Measurements from ENCODE around the gene TMEM244.
"Not testable (repeated sequence)": the region's sequence is repeated elsewhere in the genome, so short reads cannot be mapped to it uniquely, and the experiment has no call there.

The TMEM244 gene

DNA sequence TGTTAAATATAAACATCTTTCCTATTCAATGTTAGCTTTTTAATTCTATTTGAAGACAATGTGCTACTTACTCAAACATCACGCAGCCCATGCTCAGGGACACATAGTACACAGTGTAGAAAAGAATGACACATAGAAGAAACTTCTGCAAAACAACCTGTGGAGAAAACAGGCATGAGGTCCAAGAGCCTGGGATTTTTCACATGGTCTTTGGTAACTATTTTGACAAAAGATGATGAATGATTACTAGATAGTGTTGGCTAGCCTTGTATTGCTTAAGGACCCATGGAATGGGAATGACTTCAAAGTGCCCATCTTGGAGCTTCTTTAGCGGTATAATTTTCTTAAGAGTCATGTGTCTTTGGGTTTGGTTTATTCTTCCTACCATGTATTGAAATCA lies 15.4 kb downstream of the TMEM244 start:
- H3K27ac ChIP-seq (ENCODE audit: low read length): no peak overlapping the region
- H3K36me3 ChIP-seq (ENCODE audit: control insufficient read depth in 2 of 2, insufficient read depth in 2 of 2, low read length in 2 of 2): no peaks in the 10 kb centered on the region
- no peaks in the 10 kb centered on the region for H3K4me1 ChIP-seq (ENCODE audit: control insufficient read depth, insufficient read depth, low read length)
- H3K9ac ChIP-seq (ENCODE audit: low read length in 2 of 2): no peak overlapping the region
- peaks cover 0 to 2% of the 10 kb centered on the region in 2 donors for H3K27me3 ChIP-seq (ENCODE audit: control insufficient read depth in 1 of 2, insufficient read depth in 2 of 2, low read length in 2 of 2)
- H3K9me3 ChIP-seq (ENCODE audit: control insufficient read depth in 2 of 2, low read length in 2 of 2): no peaks in the 10 kb centered on the region
- H3K4me3 ChIP-seq (ENCODE audit: low read length in 2 of 2): no peak overlapping the region

DNA sequence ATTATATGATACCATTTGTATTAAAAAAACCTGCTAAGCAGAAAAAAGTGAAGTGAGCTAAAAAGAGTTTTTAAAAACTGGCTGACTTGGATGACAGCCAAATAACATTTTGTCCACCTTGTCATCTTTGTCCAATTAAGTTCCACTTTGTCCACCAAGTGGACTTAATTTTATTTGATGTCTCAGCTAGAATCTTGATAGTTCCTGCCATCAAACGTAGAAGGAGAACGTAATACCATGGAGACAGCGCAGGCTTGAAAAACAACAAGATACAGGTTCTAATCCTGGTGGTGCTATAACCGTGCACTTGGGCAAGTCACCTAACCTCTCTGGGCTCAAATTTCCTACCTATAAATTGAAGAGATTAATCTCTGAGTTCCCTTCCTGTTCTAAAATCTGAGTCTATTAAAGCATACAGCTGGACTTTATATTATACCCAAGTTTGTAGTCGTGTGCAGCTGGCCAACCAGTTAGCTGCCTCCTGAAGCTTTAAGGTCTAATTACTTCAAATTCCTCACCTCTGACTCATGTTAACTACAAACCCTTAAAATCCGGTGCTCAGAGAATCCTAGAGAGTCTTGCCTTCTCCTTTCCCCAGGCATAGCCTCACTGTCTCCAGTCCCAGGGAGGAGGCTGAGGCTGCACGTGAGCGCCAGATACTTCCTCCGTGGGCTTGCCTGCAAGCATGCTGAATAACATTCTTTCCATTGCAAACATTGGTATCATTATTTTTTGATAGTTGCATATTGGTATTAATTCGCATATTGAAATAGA lies 16.8 kb downstream of the TMEM244 start:
- H3K9ac ChIP-seq (ENCODE audit: low read length in 2 of 2): no peak overlapping the region
- H3K36me3 ChIP-seq (ENCODE audit: control insufficient read depth in 2 of 2, insufficient read depth in 2 of 2, low read length in 2 of 2): no peaks in the 10 kb centered on the region
- H3K9me3 ChIP-seq (ENCODE audit: control insufficient read depth in 2 of 2, low read length in 2 of 2): no peaks in the 10 kb centered on the region
- H3K27me3 ChIP-seq (ENCODE audit: control insufficient read depth in 1 of 2, insufficient read depth in 2 of 2, low read length in 2 of 2): no peaks in the 10 kb centered on the region
- H3K4me1 ChIP-seq (ENCODE audit: control insufficient read depth, insufficient read depth, low read length): no peaks in the 10 kb centered on the region
- no peak overlapping the region for H3K4me3 ChIP-seq (ENCODE audit: low read length in 2 of 2)
- H3K27ac ChIP-seq (ENCODE audit: low read length): no peak overlapping the region

DNA sequence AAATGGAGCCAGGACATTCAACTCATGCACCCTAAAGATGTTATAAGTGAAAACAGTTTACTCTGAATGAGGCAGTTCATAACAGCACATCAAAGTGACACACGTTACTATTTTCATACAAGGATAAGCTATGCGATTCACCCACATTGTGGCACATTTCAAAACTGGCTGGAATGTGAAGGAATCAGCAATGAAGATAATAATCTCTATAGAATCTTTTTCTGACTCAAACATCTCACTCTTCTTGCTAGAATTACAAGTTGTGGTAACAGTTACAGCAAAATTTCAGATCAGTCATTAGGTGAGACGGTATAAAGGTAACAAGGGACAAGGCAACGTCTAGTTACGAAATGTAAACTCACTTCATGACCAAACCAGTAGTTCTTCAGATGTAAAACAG lies 17.5 kb downstream of the TMEM244 start:
- Histone ChIP-seq H3K9ac (ENCODE audit: low read length in 2 of 2) (no peak overlapping the region), H3K27ac (ENCODE audit: low read length) (no peak overlapping the region), H3K27me3 (ENCODE audit: control insufficient read depth in 1 of 2, insufficient read depth in 2 of 2, low read length in 2 of 2) (no peaks in the 10 kb centered on the region), H3K4me3 (ENCODE audit: low read length in 2 of 2) (no peak overlapping the region), H3K4me1 (ENCODE audit: control insufficient read depth, insufficient read depth, low read length) (no peaks in the 10 kb centered on the region), H3K9me3 (ENCODE audit: control insufficient read depth in 2 of 2, low read length in 2 of 2) (no peaks in the 10 kb centered on the region), H3K36me3 (ENCODE audit: control insufficient read depth in 2 of 2, insufficient read depth in 2 of 2, low read length in 2 of 2) (no peaks in the 10 kb centered on the region)

DNA sequence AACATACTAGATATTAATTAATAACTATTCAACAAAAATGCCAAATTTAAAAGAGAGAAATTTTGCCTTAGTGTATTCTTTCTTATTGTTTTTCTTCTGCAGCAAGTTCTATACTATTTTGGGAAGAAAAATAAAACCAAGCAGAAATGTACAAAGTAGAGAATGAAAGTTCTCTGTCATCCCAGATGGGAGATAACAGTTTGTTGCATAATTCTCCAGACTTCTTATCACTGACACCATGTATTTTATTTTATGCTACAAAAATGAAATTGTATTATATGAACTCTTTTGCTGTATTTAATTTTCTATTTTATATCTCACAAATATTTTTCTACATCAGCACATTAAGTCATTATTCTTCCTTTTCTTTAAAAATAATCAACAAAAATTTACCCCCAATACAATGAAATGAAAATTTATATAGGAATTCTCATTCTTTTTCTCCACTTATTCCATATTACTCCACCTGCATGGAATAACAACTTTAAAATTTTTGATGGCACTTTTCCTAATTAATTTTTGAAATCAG lies 18.2 kb downstream of the TMEM244 start:
- no peak overlapping the region for H3K4me3 ChIP-seq (ENCODE audit: low read length in 2 of 2)
- no peaks in the 10 kb centered on the region for H3K4me1 ChIP-seq (ENCODE audit: control insufficient read depth, insufficient read depth, low read length)
- no peak overlapping the region for H3K9ac ChIP-seq (ENCODE audit: low read length in 2 of 2)
- H3K36me3 ChIP-seq (ENCODE audit: control insufficient read depth in 2 of 2, insufficient read depth in 2 of 2, low read length in 2 of 2): no peaks in the 10 kb centered on the region
- H3K27ac ChIP-seq (ENCODE audit: low read length): no peak overlapping the region
- no peaks in the 10 kb centered on the region for H3K27me3 ChIP-seq (ENCODE audit: control insufficient read depth in 1 of 2, insufficient read depth in 2 of 2, low read length in 2 of 2)
- no peaks in the 10 kb centered on the region for H3K9me3 ChIP-seq (ENCODE audit: control insufficient read depth in 2 of 2, low read length in 2 of 2)

DNA sequence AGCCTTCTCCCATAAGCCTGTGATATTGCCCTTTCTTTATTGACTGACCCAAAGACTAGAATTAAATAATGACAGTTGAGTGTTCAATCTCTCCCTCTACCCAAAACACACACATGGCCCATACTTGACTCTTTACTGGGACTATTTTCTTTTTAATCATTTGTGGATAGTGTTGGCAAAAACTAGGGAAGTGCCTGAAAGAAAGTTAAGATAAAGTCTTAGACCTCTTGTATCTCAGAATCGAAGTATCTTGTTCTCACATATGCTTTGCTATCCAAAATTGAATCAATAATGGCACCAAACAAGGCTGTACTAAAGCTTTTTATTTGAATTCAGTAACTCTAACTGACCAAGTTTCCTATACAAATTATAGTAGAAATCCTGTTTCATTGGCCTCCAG lies 19.0 kb downstream of the TMEM244 start:
- Histone ChIP-seq H3K9me3 (ENCODE audit: control insufficient read depth in 2 of 2, low read length in 2 of 2) (no peaks in the 10 kb centered on the region), H3K27me3 (ENCODE audit: control insufficient read depth in 1 of 2, insufficient read depth in 2 of 2, low read length in 2 of 2) (no peaks in the 10 kb centered on the region), H3K4me1 (ENCODE audit: control insufficient read depth, insufficient read depth, low read length) (no peaks in the 10 kb centered on the region), H3K27ac (ENCODE audit: low read length) (no peak overlapping the region), H3K4me3 (ENCODE audit: low read length in 2 of 2) (no peak overlapping the region), H3K36me3 (ENCODE audit: control insufficient read depth in 2 of 2, insufficient read depth in 2 of 2, low read length in 2 of 2) (no peaks in the 10 kb centered on the region), H3K9ac (ENCODE audit: low read length in 2 of 2) (no peak overlapping the region)

DNA sequence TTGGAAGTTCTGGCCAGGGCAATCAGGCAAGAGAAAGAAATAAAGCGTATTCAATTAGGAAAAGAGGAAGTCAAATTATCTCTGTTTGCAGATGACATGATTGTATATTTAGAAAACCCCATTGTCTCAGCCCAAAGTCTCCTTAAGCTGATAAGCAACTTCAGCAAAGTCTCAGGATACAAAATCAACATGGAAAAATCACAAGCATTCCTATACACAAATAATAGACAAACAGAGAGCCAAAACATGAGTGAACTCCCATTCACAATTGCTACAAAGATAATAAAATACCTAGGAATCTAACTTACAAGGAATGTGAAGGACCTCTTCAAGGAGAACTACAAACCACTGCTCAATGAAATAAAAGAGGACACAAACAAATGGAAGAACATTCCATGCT lies 21.6 kb downstream of the TMEM244 start:
- H3K27me3 ChIP-seq (ENCODE audit: control insufficient read depth in 1 of 2, insufficient read depth in 2 of 2, low read length in 2 of 2): not testable (repeated sequence)

DNA sequence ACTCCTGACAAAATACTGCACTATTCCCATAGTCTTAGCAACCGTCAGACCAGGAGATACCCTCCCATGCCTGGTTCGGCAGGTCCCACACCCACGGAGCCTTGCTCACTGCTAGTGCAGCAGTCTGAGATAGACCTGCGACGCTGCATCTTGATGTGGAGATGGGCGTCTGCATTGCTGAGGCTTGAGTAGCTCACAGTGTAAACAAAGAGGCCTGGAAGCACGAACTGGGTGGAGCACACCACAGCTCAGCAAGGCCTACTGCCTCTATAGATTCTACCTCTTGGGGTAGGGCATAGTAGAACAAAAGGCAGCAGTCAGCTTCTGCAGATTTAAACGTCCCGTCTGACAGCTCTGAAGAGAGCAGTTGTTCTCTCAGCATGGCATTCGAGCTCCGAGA lies 25.4 kb downstream of the TMEM244 start:
- H3K4me3 ChIP-seq (ENCODE audit: low read length in 2 of 2): no peak overlapping the region
- no peaks in the 10 kb centered on the region for H3K36me3 ChIP-seq (ENCODE audit: control insufficient read depth in 2 of 2, insufficient read depth in 2 of 2, low read length in 2 of 2)
- H3K4me1 ChIP-seq (ENCODE audit: control insufficient read depth, insufficient read depth, low read length): no peaks in the 10 kb centered on the region
- no peaks in the 10 kb centered on the region for H3K27me3 ChIP-seq (ENCODE audit: control insufficient read depth in 1 of 2, insufficient read depth in 2 of 2, low read length in 2 of 2)
- no peak overlapping the region for H3K9ac ChIP-seq (ENCODE audit: low read length in 2 of 2)
- no peak overlapping the region for H3K27ac ChIP-seq (ENCODE audit: low read length)
- H3K9me3 ChIP-seq (ENCODE audit: control insufficient read depth in 2 of 2, low read length in 2 of 2): no peaks in the 10 kb centered on the region

More for the DNA sequence above, 21.6 kb downstream of the TMEM244 start:
- not testable (repeated sequence) for H3K27ac ChIP-seq (ENCODE audit: low read length); H3K36me3 ChIP-seq (ENCODE audit: control insufficient read depth in 2 of 2, insufficient read depth in 2 of 2, low read length in 2 of 2); H3K9ac ChIP-seq (ENCODE audit: low read length in 2 of 2); H3K9me3 ChIP-seq (ENCODE audit: control insufficient read depth in 2 of 2, low read length in 2 of 2); H3K4me3 ChIP-seq (ENCODE audit: low read length in 2 of 2); H3K4me1 ChIP-seq (ENCODE audit: control insufficient read depth, insufficient read depth, low read length)

DNA sequence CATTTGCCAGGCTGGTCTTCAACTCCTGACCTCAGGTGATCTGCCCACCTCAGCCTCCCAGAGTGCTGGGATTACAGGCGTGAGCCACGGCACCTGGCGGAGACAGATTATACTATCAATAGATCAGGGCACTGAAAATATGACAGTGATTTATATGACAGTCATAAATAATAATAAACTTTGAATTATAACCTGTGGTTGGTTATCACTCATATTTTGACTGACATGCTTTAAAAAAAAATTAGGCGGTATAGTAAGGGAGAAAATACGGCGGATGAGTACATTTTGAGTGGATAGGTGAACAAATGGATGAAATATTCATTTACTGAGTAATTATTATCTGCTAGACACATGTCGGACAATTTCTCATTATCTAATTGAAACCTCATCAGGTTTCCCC lies 28.8 kb downstream of the TMEM244 start:
- Histone ChIP-seq H3K4me3 (ENCODE audit: low read length in 2 of 2) (no peak overlapping the region), H3K27me3 (ENCODE audit: control insufficient read depth in 1 of 2, insufficient read depth in 2 of 2, low read length in 2 of 2) (no peaks in the 10 kb centered on the region), H3K27ac (ENCODE audit: low read length) (no peak overlapping the region), H3K4me1 (ENCODE audit: control insufficient read depth, insufficient read depth, low read length) (no peaks in the 10 kb centered on the region), H3K9me3 (ENCODE audit: control insufficient read depth in 2 of 2, low read length in 2 of 2) (no peaks in the 10 kb centered on the region), H3K9ac (ENCODE audit: low read length in 2 of 2) (no peak overlapping the region), H3K36me3 (ENCODE audit: control insufficient read depth in 2 of 2, insufficient read depth in 2 of 2, low read length in 2 of 2) (no peaks in the 10 kb centered on the region)

DNA sequence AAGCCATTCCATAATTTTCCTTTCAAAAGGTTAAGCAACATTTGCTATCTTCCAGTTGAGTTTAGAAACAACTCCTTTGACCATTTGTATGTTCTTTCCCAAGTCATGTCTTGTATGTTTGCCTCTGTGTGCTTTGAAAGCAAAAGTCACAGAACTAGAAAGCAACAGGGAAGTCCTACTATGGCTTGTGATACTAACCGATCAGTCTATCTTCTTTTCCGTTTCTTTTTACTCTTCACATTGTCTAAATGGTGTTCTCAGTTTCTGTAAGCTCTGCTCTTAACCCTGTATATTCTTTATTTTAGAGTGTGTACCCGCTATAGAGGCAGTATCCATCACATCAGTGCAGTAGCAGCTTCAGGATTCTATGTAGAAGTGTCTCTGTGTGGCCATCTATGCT lies 32.9 kb downstream of the TMEM244 start:
- H3K4me3 ChIP-seq (ENCODE audit: low read length in 2 of 2): no peak overlapping the region
- H3K27me3 ChIP-seq (ENCODE audit: control insufficient read depth in 1 of 2, insufficient read depth in 2 of 2, low read length in 2 of 2): no peaks in the 10 kb centered on the region
- no peak overlapping the region for H3K9ac ChIP-seq (ENCODE audit: low read length in 2 of 2)
- no peaks in the 10 kb centered on the region for H3K36me3 ChIP-seq (ENCODE audit: control insufficient read depth in 2 of 2, insufficient read depth in 2 of 2, low read length in 2 of 2)
- no peak overlapping the region for H3K27ac ChIP-seq (ENCODE audit: low read length)
- no peaks in the 10 kb centered on the region for H3K4me1 ChIP-seq (ENCODE audit: control insufficient read depth, insufficient read depth, low read length)
- H3K9me3 ChIP-seq (ENCODE audit: control insufficient read depth in 2 of 2, low read length in 2 of 2): no peaks in the 10 kb centered on the region

DNA sequence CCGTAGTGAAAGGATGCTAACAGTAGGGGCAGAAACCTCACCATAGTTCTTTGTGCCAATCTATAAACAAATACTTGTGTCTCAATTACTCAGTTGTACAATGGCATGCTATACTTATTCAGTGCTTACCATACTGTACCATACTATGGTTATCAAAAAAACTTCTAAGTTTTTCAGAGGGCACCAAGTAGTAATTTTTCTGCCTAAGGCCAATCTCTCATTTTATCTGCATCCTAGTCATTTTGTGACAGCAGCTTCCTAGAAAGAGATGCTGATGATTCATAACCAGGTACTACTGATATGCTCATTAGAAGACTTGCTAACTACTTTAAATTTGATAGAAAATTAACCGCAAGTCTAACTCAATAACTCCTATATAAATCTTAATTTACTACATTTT lies 42.9 kb downstream of the TMEM244 start:
- Histone ChIP-seq H3K4me3 (ENCODE audit: low read length in 2 of 2) (no peak overlapping the region), H3K9ac (ENCODE audit: low read length in 2 of 2) (no peak overlapping the region), H3K9me3 (ENCODE audit: control insufficient read depth in 2 of 2, low read length in 2 of 2) (no peaks in the 10 kb centered on the region), H3K27ac (ENCODE audit: low read length) (no peak overlapping the region), H3K4me1 (ENCODE audit: control insufficient read depth, insufficient read depth, low read length) (no peaks in the 10 kb centered on the region), H3K27me3 (ENCODE audit: control insufficient read depth in 1 of 2, insufficient read depth in 2 of 2, low read length in 2 of 2) (no peaks in the 10 kb centered on the region), H3K36me3 (ENCODE audit: control insufficient read depth in 2 of 2, insufficient read depth in 2 of 2, low read length in 2 of 2) (no peaks in the 10 kb centered on the region)

DNA sequence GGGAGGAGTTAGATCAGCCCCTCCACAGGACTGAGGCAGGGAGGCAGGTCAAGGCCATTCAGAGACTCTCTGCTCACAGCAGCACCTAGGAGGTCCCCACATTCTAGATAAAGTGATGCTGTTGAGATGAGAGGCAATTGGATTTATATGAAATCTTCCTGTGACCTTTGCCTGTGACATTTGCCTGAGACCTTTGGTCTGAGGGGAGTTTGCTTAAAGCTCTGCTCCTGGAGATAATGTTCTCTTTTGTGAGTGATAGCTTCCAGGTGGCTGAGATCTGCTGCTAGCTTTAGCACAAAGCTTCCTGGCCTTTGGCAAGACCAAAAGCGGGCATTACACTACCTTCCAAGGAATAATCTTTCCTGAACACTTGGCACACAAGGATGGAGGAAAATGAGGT lies 43.3 kb downstream of the TMEM244 start:
- Histone ChIP-seq H3K4me3 (ENCODE audit: low read length in 2 of 2) (no peak overlapping the region), H3K27me3 (ENCODE audit: control insufficient read depth in 1 of 2, insufficient read depth in 2 of 2, low read length in 2 of 2) (no peaks in the 10 kb centered on the region), H3K4me1 (ENCODE audit: control insufficient read depth, insufficient read depth, low read length) (no peaks in the 10 kb centered on the region), H3K27ac (ENCODE audit: low read length) (no peak overlapping the region), H3K9ac (ENCODE audit: low read length in 2 of 2) (no peak overlapping the region), H3K9me3 (ENCODE audit: control insufficient read depth in 2 of 2, low read length in 2 of 2) (no peaks in the 10 kb centered on the region), H3K36me3 (ENCODE audit: control insufficient read depth in 2 of 2, insufficient read depth in 2 of 2, low read length in 2 of 2) (no peaks in the 10 kb centered on the region)
